Activated CD4-positive, CD25-positive, alpha-beta regulatory T cell treated with anti-CD3 and anti-CD28 coated beads, Interleukin-2, amount 50 U/mL, for 72 hours (primary cell): Measurements from ENCODE around the gene SEMA3G.

ENCODE experiments used
- DNase-seq: peaks from one replicate; pipeline ENCODE4 v3.0.0; 2021

Gene SEMA3G

DNA sequence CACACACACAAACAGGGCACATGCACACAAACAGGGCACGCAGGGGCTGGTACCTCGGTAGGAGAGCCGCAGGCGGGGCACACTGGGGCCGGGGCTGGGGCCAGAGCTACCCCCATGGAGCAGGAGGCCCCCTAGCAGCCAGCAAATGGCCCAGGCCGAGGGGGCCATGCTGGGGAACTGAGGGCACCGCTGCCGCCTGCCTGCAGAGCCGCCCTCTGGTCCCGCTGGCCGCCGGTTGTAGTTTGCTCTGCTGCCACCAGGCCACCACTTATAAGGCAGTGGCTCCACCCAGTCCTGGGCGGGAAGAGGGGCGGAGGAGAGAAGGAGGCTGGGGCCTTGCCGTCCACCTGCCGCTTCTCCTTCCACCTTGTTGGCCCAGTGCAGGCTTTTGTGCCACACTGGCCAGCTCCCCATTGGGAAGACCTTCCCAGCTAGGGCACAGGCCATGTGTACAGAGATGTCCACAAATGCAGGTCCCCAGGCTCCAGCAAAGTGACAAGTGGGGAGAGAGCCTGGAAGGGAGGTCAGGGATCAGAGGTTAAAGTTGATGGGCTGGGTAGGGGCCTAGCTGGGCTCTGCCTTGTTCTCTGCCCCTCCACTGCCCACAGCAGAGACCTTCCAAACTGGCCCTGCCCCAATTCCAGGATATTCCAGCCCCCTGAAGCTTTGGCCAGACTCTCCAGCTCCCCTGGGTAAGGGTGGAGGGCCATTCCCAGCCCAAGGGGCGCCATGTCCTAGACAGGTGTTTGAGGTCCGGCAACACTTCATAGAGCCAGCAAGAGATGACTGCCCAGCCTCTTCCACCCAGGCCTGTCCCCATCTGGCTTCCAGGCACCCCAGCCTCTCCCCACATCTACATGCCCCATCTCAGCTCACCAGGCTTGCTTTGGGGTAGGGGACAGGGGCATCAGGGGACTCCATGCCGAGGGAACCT lies at the start of gene SEMA3G:
SEMA3G (minus strand) TSS at position 244 of the 934 bp plus-strand sequence; CDS start at position 168, 76 bp downstream.
- DNase-seq: peak; percentile 74

DNA sequence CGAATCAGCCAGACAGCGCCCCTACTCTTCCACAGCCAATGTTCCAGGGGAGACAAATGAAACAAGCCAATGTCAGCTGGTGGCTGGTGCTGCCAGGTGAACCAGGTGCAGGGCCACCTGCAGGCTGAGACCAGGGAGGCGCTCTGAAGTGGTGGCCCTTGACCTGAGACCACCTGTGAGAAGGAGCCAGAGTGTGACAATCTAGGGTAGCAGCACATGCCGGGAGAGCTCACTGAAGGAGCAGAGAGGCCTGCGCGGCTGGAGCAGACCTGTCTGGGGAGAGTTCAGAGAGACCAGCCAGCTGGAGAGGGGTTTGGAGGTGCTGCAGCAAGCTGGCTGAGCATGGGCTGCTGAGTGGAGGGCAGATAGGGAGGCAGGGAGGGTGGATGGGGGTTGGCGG lies 49.5 kb upstream of the SEMA3G start:
- no peak for DNase-seq

DNA sequence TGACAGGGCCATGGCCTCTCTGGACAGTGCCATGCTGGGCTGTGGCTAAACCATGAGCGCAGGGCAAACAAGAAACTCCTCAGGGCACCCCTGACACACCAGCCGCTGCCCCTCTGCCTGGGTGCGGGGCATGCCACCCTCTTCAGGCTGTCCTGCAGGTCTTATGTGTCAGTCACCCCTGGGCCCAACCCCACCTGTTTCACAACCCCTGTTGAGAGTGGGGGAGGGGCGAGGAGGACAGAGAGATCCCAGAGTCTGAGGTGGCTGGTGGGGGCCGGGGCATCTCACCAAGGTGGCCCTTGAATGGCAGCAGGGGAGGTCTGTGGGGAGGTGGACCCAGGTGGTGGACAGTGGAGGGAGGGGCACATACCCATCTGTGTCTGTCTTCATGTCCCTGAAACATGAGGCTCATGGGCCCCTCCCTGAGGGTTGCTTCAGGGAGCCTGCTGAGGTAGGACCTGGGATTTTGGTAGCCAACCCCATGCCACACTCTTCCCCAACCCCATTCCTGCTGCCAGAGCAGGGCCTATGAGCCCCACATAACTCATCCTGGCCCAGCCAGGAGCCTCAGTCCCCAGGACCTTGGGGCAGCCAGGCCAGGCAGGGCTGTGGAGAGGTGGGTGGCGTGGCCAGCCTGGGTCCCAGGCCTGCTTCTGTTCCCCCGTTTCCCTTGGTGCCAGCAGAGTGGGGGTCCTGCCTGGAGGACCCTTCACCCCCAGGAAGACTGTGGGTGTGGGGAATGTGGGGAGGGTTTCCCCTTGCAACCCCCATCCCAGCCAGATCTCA lies 48.5 kb upstream of the SEMA3G start:
- no peak for DNase-seq

DNA sequence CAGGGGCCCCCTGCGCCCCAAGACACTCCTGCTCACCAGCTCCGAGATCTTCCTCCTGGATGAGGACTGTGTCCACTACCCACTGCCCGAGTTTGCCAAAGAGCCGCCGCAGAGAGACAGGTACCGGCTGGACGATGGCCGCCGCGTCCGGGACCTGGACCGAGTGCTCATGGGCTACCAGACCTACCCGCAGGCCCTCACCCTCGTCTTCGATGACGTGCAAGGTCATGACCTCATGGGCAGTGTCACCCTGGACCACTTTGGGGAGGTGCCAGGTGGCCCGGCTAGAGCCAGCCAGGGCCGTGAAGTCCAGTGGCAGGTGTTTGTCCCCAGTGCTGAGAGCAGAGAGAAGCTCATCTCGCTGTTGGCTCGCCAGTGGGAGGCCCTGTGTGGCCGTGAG lies 47.2 kb upstream of the SEMA3G start:
- no peak for DNase-seq

DNA sequence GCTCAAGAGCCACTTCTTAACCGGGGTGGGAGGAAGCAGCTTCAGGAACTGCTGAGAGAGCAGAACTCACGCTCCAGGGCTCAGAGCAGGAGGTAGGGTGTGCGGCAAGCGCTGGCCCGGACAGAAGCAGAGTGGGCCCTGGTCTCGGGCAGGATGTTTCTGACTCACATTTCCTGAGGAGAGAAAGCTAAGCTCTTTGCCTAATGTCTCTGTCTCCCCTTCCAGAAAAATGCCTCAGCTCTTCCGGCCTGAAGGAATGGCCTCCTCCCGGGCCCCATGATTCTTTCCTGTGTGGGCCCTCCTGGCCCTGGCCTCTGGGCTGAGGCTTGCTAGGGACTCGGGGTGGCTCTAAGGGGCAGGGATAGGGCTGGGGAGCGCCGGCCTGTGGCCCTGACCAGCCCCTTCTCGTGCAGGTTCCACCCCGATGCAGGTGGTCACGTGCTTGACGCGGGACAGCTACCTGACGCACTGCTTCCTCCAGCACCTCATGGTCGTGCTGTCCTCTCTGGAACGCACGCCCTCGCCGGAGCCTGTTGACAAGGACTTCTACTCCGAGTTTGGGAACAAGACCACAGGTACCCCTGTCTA lies 46.1 kb upstream of the SEMA3G start:
- DNase-seq: no peak

DNA sequence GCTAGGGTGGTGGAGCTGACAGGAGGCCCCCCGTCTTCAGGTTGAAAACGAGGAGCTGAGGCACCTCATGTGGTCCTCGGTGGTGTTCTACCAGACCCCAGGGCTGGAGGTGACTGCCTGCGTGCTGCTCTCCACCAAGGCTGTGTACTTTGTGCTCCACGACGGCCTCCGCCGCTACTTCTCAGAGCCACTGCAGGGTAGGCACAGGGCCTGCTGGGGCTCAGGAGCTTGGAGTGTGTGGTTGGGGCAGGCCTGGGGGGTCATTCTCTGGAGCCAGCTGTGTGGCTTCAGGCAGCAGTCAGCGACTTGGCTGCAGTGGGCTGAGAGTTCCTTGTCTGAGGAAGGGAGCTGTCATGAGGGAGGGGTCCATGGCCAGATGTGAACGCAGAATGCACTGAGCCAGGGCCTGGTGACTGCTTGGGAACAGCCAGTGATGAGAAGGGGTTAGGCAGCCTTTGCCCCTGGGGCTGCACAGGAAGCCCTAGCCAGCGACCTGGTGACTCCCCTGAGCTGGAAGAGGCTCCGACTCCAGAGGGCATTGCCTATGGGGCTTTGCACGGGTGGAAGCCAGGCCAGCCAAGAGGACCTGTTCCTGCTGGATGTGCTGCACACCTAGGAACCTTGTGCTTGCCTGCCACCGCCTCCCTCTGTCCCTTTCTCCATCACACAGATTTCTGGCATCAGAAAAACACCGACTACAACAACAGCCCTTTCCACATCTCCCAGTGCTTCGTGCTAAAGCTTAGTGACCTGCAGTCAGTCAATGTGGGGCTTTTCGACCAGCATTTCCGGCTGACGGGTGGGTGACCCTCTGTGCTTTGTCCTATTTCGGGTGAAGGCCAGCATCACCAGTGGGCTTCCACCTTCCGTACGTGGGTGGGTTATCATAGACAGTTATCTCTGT lies 45.4 kb upstream of the SEMA3G start:
- DNase-seq: no peak

DNA sequence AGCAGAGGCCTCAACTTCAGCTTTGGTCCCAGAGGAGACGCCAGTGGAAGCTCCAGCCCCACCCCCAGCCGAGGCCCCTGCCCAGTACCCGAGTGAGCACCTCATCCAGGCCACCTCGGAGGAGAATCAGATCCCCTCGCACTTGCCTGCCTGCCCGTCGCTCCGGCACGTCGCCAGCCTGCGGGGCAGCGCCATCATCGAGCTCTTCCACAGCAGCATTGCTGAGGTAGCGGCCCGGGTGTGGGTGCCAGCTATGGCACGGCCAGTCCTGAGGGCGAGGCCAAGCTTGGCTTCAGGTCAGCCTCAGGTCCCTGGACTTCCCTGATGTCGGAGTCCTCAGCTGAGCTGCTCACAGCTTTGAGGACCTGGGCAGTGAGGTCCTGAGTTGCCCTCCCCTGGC lies 44.5 kb upstream of the SEMA3G start:
- no peak for DNase-seq

DNA sequence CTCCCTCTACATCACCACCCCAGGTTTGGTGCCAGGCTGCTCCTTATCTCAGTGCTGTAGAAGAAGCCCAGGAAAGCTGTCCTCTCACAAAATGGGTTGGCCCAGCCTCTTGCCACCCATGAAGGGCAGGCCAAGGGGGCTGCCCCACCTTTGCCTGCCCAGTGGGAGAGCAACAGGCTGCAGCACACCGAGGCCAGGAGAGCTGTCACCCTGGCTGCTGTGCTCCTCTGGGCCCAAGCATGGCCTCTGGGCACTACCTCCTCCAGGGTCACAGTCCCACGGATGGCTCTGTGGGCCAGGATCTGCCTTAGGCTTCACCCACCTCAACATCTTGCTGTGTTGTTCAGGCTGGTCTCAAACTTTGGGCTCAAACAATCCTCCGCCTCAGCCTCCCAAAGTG lies 43.8 kb upstream of the SEMA3G start:
- DNase-seq: no peak

DNA sequence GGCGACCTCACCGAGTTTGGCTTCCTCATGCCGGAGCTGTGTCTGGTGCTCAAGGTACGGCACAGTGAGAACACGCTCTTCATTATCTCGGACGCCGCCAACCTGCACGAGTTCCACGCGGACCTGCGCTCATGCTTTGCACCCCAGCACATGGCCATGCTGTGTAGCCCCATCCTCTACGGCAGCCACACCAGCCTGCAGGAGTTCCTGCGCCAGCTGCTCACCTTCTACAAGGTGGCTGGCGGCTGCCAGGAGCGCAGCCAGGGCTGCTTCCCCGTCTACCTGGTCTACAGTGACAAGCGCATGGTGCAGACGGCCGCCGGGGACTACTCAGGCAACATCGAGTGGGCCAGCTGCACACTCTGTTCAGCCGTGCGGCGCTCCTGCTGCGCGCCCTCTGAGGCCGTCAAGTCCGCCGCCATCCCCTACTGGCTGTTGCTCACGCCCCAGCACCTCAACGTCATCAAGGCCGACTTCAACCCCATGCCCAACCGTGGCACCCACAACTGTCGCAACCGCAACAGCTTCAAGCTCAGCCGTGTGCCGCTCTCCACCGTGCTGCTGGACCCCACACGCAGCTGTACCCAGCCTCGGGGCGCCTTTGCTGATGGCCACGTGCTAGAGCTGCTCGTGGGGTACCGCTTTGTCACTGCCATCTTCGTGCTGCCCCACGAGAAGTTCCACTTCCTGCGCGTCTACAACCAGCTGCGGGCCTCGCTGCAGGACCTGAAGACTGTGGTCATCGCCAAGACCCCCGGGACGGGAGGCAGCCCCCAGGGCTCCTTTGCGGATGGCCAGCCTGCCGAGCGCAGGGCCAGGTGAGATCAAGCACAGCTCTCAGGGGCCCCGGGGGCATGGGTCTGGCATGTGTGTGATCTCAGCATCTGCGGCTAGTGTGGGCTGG lies 43.1 kb upstream of the SEMA3G start:
- DNase-seq: no peak

DNA sequence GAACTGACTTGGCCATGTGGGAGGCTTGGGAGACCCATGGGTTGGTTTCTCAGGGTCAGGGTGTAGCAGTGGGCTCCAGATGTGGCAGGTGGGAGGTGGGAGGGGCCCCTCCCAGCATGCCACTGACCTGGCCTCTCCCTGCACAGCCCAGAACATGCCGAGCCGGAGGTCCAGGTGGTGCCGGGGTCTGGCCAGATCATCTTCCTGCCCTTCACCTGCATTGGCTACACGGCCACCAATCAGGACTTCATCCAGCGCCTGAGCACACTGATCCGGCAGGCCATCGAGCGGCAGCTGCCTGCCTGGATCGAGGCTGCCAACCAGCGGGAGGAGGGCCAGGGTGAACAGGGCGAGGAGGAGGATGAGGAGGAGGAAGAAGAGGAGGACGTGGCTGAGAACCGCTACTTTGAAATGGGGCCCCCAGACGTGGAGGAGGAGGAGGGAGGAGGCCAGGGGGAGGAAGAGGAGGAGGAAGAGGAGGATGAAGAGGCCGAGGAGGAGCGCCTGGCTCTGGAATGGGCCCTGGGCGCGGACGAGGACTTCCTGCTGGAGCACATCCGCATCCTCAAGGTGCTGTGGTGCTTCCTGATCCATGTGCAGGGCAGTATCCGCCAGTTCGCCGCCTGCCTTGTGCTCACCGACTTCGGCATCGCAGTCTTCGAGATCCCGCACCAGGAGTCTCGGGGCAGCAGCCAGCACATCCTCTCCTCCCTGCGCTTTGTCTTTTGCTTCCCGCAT lies 42.3 kb upstream of the SEMA3G start:
- no peak for DNase-seq

DNA sequence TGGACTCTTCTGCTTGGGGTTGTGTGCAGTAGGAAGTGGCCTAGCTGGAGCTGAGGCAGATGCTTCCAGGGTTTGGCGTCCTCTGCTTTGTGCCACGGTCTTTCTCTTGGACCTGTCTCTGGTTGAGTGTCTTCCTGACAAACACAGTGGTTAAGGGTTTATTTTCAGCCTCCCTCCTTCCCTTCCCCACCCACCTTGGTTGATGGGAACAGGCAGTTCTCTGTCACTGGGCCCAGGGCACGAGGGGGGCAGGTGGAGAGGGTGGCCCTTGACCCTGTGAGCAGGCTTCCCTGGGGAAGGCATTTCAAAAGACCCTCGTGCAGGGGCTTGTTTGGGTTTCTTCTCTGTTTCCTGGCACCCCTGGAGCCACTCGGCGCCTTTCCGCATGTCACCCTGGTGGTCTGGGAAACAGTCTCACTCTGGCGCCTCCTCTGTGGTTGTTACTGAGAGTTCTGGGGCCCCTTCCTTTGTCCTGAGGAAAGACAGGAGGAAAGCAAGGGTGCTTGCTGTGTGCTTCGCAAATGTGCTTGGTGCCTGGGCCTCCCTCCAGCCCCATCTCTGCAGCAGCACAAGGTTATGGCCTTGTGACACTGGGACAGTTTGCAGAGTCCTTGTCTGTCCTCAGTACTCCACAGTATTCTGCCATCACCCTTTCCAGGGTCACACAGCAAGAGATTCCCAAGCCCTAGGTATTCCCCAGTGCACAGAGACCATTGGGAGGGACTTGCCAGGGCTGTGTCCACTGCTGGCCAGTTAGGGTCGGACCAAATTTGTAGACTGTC lies 40.0 kb upstream of the SEMA3G start:
- DNase-seq: no peak

DNA sequence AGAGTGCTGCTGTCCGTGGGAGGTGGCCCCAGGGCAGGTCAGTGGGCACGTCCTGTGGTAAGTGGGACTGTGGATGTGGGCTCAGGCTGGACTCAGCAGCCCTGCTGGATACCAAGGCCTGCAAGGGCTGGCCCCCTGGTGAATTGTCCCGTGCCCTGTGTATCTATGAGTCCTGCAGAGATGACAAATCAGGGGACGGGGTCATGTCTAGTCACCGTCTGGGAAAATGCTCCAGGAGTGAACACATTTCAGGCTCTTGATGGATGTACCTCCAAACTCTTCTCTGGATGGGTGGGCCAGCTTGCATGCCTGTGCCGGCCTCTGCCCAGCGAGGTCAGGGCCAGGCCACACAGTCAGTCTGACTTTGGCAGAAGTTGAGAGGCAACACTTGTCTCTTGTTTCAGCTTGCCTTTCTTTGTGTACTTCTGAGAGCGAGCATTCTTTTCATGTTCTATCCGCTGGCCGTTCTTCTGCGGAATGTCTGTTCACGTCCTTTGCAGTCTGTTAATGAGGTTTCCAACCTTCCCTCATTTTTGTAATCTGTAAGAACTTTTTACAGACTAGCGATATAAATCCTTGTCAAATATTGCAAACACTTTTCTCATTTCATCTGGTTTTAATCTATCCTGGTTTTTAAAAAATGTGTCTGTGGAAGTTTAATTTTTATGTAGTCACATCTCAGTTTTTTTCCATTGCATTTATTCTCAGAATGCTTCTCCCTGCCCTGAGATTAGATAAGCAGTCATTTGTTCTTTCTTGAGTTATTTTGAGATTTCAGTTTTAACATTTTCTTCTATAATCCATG lies 38.9 kb upstream of the SEMA3G start:
- DNase-seq: no peak

DNA sequence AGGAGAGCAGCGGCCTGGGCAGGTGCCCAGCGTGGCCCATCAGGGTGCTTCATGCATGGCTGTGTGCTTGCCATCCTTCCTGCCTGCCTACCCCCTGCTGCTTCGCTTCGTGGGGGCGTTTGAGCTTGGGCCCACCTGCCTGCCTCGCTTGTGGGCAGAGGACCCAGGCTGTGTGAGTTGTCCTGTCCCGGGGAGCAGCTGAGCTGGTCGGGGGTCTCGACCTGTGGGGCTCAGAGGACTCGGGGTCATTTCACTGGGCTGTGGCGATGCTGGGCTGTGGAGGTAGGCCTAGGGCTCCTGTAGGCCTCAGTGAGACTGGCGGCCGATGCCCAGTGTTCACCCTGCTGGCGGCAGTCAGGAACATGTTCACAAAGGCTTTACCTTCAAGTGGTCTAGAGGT lies 38.2 kb upstream of the SEMA3G start:
- no peak for DNase-seq

DNA sequence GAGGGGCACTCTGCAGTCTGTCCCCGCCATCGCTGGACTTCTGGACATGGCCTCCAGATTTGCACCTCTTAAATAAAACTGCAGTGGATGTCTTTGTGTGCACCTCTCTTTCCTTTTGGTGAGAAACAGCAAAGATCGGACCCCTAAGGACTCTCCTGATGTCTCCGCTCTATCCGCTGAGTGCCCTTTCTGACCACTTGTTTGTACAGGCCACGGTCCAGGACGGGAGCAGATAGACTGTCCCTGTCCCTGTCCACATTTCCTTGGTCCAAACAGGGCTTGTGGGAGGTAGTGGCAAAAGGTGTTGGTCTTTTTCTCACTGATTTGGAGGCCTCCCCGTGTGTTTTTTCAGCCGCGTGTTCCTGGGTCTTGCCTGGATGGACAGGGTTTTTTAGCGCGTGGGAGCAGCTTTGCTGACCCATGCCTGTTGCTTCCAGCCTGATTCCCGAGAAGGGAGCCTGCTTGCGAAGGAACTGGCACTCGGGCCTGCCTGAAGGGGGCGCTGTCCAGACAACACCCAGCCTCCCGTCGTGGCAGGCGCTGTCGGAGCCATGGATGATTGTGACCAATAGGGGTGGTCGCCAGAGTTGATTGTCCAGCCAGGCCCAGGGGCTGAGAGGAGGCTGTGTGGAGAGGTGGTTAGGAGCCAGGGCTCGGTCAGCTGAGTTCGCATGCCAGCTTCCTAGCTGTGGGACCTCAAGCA lies 37.1 kb upstream of the SEMA3G start:
- no peak for DNase-seq

DNA sequence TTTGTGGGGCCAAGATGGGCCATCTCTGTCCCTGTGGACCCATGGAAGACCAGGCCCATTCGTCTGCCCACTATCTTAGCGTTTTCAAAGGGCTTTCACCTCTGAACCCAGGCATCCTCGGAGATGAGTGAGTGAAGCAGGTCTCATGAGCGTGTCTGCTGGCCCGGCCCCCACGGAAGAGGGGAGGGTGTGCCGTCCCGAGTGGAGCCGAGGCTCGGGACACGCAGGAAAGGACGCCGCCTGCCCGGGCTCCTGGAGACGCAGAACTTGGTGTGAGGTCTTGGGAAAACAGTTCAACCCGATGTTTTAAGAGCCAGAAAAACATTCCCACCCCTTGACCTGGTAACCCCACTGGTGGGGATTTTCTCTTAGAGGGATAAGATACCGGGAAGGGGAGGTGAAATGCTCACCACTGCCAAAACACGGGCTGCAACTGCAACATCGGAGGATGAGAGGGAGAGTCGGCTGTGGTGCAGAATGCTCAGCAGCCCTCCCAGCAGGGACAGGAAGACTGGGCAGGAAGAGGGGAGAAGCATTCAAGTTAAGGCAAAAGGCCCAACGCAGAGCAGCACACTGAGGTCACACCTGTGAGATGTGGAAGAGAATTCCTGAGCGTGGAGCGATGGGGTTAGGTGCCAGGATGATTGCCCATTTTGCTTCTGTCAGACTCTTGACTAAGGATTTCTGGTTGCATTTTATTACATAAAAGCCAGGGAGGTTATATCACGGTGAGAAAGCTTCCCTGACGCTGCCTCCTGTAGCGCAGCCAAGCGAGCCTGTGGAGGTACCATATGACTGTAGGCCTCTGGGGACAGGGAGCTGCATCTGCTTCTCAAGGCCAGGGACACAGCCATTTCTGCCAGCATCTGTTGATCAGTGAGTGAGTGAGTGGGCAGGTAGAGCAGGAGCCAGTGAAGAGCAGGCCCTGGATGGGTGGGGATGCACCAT lies 36.1 kb upstream of the SEMA3G start:
- DNase-seq: no peak

DNA sequence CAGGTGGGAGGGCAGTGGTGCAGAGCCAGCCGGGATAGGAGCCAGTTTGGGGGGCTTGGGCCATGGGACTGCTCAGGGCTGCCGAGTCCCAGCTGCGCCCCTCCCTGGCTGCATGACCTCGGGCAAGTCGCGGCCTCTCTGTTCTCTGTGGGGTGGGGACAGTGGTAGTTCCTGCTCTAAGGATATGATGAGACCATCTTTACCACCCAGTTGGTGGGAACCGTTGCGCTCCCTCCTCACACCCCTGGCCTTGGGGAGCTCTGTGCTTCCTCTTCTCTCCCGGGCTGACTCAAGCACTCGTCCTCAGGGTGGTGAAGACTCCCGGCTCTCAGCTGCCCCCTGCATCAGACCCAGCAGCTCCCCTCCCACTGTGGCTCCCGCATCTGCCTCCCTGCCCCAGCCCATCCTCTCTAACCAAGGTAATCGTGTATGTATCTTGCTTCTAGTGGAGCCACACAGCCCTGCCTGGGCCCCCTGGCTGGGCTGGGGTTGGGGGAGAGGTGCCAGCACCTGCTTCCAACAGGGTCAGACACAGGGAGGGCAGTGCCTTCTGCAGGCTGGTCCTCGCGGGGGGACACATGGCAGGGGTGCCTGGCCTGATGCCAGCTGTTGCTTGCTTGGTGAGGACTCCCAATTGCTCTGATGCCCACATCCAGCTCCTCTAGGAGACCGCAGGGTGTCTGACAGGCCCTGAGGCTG lies 35.1 kb upstream of the SEMA3G start:
- no peak for DNase-seq
